Right lung (tissue), 5 donors: ENCODE results near the gene PICK1. TPM values are rescaled to one million over a fixed set of nuclear protein-coding genes. Genes with fewer than 3 reads are reported as not detected.

Source experiments
- DNase-seq, 2 donors: peaks; one replicate each; pipeline ENCODE4 v3.0.0-alpha.2; 2013
- polyA plus RNA-seq, 5 donors: library from polyadenylated mRNA; unstranded; fragments of 120-200 nt; gene quantifications; one replicate each; pipeline versions ENCODE4 v1.2.1 to v1.2.3, GENCODE V29; 2013; ENCODE audit warnings: inconsistent platforms in 1 of 5, low replicate concordance in 1 of 5; ENCODE audit not compliant: insufficient read length in 5 of 5, insufficient read depth in 1 of 5

Gene PICK1
- polyA plus RNA-seq, 5 donors = 21.1 to 31.6 (median 29.0) TPM

DNA sequence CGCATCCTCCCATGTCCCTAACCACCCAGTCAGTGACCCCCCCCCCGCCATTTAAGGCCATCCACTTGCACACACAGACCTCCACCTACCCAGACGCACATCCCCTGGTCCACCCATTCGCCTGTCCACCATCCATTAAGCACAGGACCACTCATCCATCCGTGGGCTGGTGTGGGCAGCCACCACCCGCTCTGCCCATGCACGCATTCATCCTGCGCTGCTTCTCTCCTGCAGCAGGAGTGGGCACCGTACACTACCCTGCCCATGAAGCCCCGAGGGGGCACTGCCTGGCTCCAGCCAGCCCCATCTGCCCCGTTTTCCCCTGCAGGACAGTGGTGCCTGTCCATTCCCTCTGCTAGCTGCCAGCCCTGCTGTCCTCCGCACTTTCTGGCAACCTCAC lies 30.7 kb downstream of the PICK1 start:
- no peak for DNase-seq

GRCh38 chr22:38088629-38089473 lies 31.6 kb downstream of the PICK1 start:
- no peak for DNase-seq

DNA sequence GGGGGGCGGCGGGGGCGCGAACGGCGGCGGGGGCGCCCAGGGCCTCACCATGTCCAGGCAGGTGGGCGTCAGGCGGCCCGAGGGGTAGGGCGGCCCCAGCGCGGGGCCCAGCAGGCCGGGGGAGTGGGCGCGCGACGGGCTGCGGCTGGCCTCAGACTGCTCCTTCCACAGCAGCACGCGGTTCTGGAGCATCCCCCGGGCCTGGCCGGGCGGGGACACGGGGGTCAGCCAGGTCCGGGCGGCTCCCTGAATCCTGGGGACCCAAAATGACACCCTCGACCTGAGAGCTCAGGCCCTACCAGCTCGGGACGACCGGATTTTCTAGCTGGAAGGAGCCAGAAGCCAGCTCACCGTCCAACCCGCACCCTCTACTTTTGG lies 32.3 kb downstream of the PICK1 start:
- DNase-seq = no peak

GRCh38 chr22:38097058-38097457 lies 39.9 kb downstream of the PICK1 start:
- DNase-seq = no peak

GRCh38 chr22:38097557-38098409 lies 40.6 kb downstream of the PICK1 start:
- DNase-seq = no peak

DNA sequence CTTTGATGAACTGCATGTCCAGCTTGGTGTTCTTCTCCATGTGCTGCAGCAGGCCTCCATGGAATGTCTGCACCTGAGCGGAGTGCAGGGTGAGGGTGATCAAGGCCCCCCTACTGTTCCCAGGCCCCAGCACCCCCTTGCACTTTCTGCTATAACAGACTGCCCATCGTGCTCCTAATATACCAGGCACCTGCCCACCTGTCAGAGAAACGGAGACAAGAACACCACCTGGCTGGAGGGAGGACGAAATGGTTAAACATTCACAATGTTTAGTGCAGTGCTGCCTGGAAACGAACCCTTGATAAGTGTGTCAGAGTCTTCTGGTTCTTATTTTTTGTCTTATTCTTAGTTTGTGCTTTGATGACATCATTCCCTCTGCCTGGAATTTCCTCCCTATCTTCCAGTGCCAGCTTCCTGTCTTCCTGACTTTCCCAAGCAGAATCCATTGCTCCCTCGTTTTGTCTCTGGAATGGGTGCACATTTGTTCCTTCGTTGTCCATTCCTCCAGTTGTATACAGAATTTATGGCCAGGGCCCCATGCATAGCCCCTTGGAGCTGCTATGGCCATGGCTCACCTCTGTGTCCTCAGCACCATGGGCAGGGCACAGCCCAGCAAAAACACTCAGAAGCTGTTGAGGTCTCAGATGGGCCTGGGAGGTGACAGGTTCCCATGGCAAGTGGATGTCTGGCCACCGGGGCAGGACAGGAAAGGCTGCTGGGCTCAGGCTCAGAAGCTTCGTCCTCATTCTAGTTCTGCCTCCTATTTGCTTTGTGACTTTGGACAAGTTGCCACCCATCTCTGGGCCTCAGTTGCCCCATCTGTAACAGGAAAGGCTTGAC lies 41.4 kb downstream of the PICK1 start:
- no peak for DNase-seq

GRCh38 chr22:38103641-38104040 lies 46.4 kb downstream of the PICK1 start:
- no peak for DNase-seq

DNA sequence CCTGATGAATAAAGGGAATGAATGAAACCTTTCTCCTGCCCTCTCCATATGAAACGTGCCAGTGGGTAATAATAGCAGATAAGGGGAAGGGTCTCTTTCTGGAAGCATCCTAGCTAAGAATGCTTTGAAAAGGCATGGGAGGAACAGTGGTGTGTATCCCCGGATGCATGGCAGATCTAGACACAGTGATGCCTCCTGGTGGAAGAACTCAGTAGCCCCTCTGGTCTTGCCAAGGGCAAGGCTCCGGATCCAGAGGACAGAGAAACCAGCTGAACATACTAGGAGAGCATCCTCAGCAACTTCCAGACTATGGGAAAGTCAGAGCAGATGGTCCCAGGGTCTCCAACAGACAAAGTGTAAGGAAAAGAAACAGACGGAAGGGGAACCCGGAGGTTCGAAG lies 46.9 kb downstream of the PICK1 start:
- no peak for DNase-seq

DNA sequence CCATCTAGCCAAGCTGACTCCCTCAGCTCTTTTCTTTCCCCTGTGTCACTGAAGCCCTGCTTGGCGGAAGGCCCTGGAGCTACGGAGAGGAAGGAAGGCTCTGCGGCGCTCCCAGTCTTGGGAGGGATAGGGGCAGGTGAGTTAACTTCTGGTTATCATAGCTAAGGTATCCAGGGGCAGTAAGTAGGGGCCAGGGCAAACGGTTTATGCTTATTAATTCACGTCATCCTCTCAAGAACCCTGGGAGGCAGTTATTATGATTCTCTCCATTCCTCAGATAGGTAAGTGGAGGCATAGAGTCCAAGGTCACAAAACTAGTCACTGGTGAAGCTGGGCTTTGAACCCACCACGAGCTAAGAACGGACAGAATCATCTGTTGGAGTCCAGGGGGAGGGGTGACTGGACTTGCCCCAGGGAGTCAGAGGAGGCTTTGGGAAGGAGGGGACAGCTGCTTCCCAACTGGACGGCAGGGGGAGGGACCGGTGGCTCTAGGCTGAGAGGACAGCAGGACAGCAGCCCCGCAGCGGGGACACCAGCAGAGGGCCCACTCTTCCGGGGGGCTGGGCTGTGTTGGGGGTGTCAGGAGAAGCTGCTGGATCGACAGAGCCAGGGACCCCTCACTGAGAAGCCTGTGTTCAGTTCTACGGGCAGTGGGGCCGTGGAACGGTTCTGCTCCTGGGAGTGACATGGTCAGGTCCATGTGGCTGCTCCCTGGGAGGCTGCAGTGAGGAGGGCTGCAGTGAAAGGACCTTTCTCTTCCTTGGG lies 49.8 kb downstream of the PICK1 start:
- no peak for DNase-seq

DNA sequence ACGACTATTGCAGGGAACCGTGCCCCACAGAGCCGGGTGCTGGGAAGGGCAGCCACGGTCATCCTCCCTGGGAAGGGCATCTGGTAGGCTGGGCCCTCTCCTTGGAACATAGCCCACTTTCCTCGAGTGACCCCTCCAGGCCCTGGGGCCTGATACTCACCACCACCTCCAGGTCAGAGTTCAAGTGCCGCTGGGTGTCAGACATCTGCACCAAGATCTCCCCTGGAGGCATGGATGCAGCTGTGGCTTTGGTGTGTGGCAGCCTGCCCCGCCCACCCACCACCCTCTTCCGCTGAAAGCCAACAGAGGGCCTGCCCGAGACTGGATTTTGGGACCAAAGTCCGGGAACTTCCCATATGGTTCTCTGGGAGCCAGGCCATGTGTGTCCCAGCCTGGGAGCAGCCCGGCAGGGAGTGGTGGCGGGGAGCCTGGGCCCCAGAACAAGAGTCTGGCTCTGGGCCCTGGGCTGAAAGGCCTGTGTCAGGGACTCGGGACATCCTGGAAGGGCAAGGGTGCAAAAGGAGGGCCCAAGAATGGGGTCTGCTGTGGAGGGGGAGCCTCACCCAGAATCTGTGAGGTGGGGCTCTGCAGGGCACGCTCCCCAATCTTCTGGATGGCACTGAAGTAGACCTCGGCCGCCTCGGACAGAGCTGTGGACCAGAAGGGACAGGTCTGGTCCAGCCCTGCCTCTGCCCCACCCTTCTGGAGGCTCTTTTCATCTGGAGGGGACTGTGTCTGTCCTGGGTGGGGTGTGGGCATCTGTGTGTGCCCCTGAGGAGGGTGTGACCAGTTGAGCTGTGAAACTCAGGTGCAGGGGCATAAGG lies 50.7 kb downstream of the PICK1 start:
- DNase-seq = no peak

GRCh38 chr22:38108561-38109319 lies 51.5 kb downstream of the PICK1 start:
- DNase-seq = no peak

GRCh38 chr22:38109371-38110001 lies 52.3 kb downstream of the PICK1 start:
- DNase-seq = no peak

GRCh38 chr22:38110008-38110862 lies 53.0 kb downstream of the PICK1 start, which contains the start of gene BAIAP2L2:
Gene BAIAP2L2, minus strand, starts transcription at chr22:38110684. Its CDS starts 159 bp downstream, at chr22:38110525.
- DNase-seq = no peak

GRCh38 chr22:38110863-38111852 lies 54.0 kb downstream of the PICK1 start:
- no peak for DNase-seq

DNA sequence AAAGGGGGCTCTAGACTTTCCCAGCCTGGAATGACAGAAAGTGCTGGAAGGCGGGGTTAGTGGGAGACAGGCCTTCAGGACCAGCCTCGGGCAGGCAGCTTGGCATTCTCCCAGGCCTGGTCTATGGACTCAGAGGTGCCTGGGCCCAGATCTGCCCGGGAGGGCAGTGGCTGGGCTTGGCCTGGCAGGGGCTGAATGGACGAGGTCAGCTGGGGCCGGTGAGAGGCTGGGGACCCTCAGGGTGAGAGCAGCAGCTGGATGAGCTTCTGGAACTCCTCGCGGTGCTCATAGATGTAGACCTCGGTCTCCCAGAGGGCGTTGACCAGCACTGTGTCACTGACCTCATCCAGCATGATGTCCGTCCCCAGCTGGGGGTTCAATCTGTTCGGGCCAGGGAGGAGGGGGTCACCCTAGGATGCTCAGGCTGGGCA lies 54.7 kb downstream of the PICK1 start:
- DNase-seq = no peak

- DNase-seq = no peak
Measured at GRCh38 chr22:38112381-38112780, 55.2 kb downstream of the PICK1 start.
